Suppressor macrophage treated with lipopolysaccharide for 1 hour (primary cell): ENCODE results near the gene LILRB3.
A peak's percentile ranks its signal among the peaks of the same experiment; 100 is the strongest.

Experiments used
- DNase-seq, 3 donors: peaks; one replicate each; pipeline ENCODE4 v3.0.0-alpha.2; 2020 to 2022

Gene LILRB3

DNA sequence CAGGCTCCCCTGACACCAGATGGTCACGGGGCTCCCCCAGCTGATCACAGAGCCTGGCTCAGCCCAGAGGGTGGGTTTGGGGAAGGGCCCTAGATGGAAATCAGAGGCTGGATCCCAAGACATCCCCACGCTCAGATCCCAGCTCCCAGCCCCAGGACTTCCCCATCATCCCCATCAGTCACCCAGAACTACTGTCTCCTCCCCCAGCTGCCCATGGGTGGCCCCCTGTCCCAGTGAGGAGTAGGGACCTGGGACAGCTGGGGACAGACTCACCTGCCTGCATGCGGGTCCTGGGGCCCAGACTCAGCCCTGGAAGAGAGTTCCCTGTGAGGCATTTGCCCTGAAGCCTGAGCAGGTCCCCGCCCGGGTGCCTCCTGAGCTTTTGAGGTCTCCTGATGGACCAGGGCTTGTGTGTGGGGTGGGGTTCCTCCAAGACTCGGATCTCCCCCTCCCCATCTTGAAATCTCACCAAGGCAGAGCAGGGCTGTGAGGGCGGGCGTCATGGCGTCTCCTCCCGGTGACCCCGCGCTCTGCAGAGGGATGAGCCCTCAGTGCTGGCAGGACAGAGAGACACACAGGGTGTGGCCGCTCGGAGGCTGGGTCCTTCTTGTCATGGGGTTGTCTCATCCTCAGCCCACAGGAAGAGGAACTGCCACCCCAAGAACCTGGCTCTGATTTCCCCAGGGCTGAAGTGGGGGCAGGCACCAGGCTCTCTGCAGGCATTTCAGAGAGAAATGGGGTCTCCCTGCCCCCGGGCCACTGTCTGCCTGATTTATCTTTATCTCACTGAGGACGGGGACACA is at the start of gene LILRB3:
Gene LILRB3 (minus strand): TSS at position 534 of the 803 bp plus-strand sequence. CDS start 31 bp downstream, at position 503.
- peak in 2 of 3 donors; percentile 62 to 76 for DNase-seq

DNA sequence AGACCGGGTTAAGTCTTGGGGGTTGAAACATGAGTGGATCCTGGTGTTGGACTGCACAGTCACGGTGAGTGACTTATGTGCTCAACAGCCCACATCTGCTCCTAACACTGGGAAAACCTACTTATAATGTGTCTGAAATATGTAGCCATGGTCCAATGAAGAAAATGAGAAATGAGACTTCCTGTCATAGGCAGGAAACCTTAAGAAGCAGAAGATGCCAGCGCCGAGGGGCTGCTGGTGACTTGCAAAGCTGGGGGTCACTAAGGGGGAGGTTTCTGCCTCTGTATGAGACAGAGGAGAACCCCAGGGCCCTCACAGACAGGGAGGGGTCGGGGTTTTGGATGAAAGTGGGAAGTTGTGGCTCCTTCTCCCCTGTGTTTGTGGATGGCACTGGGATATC is 49.4 kb upstream of the LILRB3 start:
- DNase-seq: peak; percentile 71 to 86 (median 76)

DNA sequence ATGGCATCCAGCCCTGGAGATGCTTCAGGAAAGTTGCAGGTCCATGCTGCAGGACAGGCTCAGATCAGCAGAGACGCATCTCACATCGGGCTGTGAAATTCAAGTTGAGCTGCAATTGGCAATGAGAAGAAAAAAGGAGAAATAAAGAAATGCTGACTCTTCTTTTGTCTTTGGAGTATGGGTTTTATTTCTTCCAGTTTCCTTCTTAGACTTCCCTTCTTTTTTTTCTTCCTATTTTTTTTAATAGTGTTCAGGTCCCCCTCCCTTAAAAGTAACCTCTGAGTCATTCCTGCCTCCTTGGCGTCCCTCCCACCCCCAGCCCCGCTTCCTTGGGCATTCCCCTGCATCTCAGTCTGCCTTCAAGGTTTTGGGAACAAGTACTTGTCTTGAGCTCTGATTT is 48.8 kb upstream of the LILRB3 start:
- DNase-seq: peak; percentile 91 to 95 (median 93)

DNA sequence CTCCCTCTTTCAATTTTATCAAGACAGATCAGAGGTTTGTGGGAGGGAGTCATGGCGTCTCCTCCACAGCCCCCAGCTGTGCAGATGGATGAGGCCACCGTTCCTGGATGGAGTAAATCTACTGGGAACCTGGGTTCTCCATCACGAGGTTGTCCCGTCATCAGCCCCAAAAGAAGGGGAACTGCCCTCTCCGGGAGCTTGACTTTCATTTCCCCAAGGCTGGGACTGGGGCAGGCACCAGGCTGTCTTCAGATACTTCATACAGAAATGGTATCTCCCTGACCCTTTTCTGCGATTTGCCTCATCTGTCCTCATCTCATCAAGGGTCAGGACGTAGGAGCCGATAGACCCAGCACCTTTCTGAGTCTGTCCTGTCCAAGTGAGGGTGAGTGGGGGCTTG is 48.3 kb upstream of the LILRB3 start:
- peak; percentile 94 to 97 (median 95) for DNase-seq

DNA sequence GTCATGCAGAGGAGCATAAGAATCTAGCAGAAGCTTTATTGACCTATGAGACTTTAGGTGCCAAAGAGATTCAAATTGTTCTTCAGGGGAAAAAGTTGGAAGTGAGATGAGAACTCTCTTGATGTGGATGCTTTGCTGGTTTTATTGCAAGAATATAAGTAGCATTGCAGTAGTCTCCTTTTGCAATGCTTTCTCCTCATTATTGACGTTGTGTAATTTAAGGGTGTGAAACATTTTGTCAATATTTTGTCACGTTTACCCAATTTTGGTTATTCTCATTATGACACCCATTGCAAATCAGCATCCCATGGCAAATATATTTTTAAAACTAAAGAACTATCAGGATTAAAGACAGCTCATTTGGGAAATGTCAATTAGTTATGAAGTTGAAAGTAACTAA is 46.1 kb upstream of the LILRB3 start:
- peak in 1 of 3 donors; percentile 47 for DNase-seq

DNA sequence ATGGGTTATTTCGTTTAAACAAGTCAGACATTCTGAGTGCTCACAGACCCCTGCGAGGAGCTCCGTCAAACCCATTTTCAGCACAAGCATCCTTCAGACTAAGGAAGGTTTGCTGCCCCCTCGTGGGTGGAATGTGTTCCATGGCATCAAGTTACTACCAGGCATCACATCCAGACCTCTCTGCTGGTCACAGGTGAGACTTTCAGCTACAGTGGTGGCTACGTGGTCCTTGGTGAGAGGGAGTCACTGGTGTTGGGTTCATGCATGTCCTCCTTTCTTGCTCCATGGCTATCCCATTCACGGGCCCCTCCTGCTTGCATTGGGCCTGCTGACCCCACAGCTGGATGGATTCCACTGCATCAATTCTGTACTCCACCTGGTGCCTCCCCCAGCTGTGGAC is 43.3 kb upstream of the LILRB3 start:
- peak; percentile 83 to 91 (median 87) for DNase-seq

DNA sequence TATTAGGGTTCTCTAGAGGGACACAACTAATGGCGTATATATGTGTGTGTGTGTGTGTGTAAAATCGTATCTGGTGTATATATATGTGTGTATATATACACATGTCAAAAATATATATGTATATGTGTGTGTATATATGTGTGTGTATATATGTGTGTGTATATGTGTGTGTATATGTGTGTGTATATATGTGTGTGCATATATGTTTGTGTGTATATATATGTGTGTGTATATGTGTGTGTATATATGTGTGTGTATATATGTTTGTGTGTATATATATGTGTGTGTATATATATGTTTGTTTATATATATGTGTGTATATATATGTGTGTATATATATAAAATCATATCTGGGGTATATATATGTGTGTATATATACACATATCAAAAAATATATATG is 39.7 kb upstream of the LILRB3 start:
- DNase-seq: no peak

DNA sequence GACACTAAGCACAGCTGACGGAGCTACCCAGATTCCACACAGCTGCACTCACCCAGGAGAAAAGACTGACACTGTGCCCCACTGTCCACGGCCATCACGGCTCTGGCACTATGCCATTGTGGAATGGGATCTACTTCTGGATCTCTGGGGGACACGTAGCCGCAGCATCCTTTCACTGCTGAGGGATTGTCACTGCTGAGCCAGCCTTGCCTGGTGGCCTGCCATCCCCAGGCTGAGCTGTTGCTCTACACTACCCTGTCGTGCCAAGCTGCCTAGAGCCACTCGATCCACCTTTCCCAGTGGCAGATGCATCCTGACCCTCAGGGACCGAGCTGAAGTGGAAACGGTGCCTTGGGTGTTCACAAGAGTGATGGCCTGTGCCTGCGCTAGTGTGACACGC is 39.3 kb upstream of the LILRB3 start:
- no peak for DNase-seq

DNA sequence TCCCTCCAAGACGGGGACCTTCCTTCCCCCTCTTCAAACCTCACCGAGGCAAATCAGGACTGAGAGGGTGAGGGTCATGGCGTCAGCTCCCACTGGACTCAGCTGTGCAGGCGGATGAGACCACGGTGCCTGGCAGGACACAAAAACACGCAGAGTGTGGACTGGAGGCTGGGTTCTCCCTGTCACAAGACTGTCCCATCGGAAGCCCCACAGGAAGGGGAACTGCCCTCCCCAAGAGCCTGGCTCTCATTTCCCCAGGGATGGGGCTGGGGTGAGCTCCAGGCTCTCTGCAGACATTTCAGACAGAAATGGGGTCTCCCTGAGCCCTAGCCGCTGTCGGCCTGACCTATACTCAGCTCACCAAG is 34.3 kb upstream of the LILRB3 start, which contains the start of gene LILRB5:
Gene LILRB5 (minus strand): TSS at position 158 of the 365 bp plus-strand sequence. CDS start 80 bp downstream, at position 78.
- DNase-seq: peak in 2 of 3 donors; percentile 49 to 50

DNA sequence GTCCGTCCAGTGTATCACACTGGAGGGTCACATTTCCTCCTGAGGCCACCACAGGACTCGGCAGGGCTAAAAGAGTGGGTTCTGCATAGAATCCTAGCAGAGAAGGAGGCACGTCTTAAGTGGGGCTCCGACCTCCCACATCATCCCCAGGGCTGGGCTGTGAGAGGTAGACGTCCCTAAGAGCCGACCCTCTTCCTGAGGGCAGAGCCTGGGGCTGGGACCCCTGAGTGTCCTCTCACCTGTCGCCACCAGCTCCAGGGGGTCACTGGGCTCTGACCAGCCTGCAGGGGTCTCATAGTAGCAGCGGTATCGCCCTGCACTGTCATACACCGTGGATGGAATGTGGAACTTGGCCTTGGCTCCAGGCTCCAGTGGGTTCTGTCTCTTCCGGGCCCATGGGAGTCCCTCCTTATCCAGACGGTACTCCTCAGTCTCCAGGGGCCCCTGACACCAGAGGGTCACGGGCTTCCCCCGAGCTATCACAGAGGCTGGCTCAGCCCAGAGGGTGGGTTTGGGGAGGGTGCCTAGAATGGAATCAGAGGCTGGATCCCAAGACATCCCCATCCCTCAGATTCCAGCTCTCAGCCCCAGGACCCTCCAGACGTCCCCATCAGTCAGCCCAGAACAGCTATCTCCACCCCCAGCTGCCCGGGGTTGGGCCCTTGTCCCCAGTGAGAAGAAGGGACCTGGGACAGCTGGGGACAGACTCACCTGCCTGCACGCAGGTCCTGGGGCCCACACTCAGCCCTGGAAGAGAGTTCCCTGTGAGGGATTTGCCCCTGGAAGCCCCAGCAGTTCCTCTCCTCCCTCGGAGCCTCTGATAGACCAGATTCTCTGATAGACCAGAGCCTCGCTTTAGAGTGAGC is 33.7 kb upstream of the LILRB3 start:
- no peak for DNase-seq

DNA sequence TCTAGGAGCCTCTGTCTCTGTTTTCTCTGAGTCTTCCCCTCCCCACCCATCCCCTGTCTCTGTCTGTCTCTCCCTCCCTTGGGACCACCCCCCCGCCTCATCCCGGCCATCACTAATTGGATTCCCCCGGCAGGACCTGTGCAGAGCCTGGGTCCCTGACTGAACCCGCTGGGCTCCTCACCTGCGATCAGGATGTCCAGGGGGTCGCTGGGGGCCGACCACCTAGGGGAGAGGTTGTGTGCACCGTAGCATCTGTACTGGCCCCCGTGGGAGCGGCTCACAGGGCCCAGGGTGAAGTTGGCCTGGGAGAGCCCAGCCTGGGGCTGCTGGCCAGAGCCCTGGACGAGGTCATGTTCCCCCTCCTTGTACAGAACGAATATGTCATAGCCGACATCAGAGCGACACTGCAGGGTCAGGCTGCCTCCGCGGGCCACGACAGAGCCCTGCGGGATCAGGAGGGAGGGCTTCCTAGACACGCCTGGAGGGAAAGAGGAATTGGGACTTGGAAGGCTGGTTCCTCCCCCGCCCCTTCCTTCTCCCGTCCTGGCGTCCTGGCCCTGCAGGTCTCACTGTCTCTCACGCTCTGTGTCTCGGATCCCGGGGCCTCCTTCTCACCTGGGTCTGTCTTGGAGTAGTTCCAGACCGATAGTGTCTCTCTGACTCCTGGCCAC is 32.4 kb upstream of the LILRB3 start:
- peak in 2 of 3 donors; percentile 47 to 50 for DNase-seq

DNA sequence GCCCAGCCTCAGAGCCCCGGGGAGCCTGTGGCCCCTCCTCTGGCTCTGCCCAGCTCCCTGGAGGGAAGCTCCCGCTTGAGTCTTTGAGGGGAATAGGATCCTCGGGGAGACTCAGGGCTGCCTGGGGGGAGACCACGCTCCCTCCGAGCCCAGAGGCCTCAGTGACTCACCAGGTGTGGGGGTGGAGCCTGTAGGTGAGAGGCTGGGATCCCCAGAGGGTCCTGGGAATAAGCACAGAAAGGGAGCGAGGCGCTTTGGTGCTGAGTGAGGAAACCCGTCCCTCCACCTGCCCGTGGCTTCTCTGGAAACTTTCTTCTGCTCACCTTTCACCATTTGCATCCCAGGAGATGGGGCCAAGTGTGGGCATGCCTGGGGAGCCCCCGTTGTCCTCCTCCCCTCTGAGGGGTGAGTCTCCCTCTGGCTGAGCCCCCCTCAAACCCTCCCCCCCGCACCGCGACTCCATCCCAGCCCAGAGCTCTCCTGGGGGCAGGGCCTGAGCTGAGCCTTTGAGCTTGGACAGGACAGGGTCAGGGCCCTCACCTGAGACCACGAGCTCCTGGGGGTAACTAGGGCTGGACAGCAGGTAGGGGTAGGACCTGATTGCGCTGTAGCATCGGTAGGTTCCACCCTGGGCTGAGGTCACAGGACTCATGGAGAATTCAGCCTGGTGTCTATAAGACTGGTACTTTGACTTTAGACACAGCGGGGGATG is 31.5 kb upstream of the LILRB3 start:
- DNase-seq: no peak

DNA sequence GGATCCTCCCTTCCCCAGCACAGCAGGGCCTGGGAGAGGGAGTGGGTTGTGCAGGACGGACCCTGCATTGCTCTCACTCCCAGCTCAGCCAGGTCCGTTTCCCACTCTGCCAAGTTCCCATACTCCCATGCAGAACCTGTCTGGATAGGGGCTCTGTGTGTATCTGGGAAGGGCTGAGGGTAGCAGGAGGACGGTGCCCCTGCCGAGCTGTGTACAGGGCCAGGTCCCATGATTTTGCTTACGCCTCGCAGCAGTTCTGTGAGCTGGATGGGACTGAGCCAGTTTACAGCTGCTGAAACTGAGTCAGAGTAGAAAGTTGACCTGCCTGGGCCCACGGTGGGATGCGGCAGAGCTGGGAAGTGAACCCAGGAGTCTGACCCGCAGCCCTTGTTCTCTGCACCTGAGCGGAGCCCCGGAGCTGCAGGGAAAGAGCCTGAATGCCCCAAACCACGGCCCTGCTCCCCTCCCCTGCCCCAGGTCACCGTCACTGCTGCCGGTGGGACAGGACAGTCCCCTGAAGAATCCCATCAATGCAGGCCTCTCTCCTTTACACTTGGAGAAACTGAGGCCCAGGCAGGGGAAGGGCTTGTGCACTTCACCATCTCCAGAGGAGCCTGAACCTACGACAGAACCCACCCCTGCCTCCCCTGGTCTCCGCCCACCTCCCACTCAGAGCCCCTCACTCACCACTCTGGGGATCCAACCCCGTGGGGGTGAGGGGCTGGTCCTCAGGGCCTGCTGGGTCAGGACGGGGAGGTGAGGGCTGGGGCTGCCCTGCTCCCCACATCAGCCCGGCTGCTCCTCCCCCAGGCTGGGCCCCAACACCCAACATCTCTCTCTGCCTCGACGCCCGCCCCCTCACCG is 30.8 kb upstream of the LILRB3 start:
- no peak for DNase-seq

DNA sequence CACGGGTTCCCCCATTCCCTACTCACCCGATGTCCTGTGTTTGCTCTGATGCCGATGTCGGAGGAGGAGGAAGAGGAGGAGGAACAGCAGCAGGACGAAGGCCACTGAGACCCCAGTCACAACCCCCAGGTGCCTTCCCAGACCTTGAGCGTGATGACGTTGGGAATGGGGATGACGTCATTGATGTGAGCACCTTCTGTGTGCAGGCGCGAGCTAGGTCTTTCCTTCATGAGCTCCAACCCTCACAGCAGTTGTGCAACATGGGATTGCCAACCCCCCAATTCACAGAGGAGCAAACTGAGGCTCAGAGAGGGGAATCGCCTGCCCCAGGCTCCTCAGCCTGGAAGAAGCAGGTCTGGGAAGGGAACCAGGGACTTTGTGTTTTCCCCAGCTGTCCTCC is 30.0 kb upstream of the LILRB3 start:
- DNase-seq: no peak

DNA sequence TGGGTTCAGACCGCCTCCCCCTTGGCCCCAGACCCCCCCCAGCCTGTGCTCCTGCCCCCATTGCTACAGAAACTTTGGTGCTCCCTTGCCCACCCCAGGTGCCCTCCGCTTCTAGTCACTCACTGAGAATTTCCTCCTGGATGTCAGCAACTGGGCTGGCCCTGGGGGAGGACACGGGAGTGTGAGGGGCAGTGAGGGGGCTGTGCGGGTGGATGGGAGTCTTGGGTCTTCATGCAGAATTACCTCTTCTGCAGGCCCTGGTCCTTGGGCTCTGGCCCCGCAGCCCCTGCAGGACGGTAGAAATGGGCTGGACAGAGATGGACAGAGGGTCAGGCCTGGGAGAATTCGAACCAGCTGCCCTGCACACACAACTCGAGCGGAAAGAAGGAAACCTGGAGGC is 29.4 kb upstream of the LILRB3 start:
- DNase-seq: no peak

DNA sequence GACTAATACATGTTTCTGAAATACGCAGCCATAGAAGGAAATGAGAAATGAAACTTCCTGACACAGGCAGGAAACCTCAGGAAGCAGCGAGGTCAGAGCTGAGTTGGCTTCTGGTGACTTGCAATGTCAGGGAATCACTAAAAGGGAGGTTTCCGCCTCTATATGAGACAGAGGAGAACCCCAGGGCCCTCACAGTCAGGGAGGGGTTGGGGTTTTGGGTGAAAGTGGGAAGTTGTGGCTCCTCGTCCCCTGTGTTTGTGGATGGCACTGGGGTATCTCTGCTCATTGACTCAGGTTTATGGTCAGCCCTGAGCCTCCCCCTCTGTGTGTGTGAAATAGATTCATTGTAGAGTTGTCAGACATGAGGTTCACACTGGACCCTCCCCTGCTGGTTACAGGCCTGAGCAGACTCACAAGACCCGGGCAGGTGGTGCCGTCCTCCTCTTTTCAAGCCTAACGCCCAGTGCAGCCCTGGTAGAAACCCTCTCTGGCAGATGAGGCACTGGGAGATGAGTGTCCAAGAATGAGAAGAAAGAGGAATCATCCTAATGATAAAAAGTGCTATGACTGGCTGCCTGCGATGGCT is 25.3 kb upstream of the LILRB3 start:
- DNase-seq: peak; percentile 93 to 99 (median 97)

DNA sequence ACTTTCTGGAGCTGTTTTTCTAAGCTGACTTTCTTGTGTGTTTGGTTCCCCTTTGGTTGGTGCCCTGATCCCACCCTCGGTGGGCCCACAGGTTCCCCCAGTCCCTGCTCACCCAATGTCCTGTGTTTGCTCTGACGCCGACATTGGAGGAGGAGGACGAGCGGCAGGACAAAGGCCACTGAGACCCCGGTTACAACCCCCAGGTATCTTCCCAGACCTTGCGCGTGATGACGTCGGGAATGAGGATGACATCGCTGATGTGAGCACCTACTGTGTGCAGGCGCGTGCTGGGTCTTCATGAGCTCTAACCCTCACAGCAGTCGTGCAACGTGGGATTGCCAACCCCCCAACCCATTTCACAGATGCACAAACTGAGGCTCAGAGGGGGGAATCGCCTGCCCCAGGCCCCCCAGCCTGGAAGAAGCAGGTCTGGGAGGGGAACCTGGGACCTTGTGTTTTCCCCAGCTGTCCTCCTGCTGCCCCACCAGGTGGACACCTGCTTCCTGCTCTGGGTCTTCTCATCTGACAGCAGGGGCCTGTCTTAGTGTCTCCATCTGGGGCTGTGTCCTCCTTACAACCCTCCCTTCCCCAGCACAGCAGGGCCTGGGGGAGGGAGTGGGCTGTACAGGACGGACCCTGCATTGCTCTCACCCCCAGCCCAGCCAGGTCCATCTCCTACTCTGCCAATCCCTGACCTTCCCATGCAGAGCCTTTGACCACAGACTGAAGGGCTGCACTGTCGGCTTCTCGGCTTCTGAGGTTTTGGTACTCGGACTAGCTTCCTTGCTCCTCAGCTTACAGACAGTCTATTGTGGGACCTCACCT is 24.5 kb upstream of the LILRB3 start:
- no peak for DNase-seq

DNA sequence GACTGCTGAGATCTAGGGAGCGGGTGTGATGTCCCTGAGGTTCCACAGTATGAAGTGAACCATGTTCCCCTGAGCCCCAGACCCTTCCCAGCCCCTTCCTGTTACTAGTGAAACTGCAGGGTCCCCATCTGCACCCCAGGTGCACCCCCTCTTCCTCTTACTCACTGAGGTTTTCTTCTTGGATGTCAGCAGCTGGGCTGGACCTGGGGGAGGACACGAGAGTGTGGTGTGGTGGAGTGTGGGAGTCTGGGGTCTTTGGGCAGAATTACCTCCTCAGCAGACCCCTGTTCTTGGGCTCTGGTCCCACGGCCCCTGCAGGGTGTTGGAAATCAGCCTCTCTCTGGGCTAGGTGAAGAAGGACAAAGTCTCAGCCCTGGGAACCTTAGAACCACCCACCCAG is 23.1 kb upstream of the LILRB3 start:
- DNase-seq: no peak

DNA sequence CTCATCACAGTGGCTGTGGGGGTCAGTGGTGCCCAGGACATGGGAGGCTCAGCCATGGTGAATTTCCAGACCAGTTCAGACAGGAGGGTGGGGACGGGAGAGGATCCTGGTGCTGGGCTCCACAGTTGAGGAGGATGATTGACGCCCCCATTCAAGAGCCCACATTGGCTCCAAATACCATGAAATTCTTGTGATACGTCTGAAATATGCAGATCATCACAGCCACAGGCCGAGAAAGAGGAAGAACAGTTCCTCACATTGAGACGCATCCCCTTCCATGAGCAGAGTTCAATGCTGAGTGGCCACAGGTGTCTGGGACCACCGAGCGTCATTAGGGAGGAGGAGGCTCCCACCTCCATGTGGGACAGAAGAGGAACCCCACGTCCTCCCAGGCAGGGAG is 21.0 kb upstream of the LILRB3 start:
- DNase-seq: peak in 1 of 3 donors; percentile 50

DNA sequence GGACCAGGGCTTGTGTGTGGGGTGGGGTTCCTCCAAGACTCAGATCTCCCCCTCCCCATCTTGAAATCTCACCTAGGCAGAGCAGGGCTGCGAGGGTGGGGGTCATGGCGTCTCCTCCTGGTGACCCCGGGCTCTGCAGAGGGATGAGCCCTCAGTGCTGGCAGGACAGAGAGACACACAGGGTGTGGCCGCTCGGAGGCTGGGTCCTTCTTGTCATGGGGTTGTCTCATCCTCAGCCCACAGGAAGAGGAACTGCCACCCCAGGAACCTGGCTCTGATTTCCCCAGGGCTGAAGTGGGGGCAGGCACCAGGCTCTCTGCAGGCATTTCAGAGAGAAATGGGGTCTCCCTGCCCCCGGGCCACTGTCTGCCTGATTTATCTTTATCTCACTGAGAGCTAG is 19.8 kb upstream of the LILRB3 start, which contains the start of gene LILRA6:
Gene LILRA6 (minus strand): TSS at position 145 of the 400 bp plus-strand sequence.
- peak in 2 of 3 donors; percentile 52 to 64 for DNase-seq
